Adrenal gland (tissue), 12 donors: Measurements from ENCODE around the gene MFAP2. TPM values are rescaled to one million over a fixed set of nuclear protein-coding genes. Genes with fewer than 3 reads are reported as not detected.

Source experiments
- DNase-seq, 7 donors: peaks; one replicate each; pipeline ENCODE4 v3.0.0-alpha.2; 2019 to 2020
- H3K27ac ChIP-seq, 5 donors: fragments of 200-600 bp; sonication (generic) in 4 of 5; 1 replicate in 3 of 5; 2 replicates in 2 of 5; pipeline versions ENCODE4 v1.5.1 to v1.8.0; 2016 to 2020; ENCODE audit warnings: mild to moderate bottlenecking in 1 of 5
- H3K27me3 ChIP-seq: fragments of 200-600 bp; 2 replicates; pipeline ENCODE4 v1.8.0; 2021
- H3K36me3 ChIP-seq, 2 donors: fragments of 200-600 bp; replicated peaks in 1 of 2; 1 replicate in 1 of 2; 2 replicates in 1 of 2; pipeline versions ENCODE4 v1.5.1 to v1.8.0; 2018 to 2022
- H3K4me1 ChIP-seq, 2 donors: fragments of 200-600 bp; replicated peaks in 1 of 2; 1 replicate in 1 of 2; 2 replicates in 1 of 2; pipeline versions ENCODE4 v1.5.1 to v1.8.0; 2018 to 2021
- H3K4me3 ChIP-seq, 4 donors: fragments of 200-600 bp; sonication (generic) in 3 of 4; one replicate each; pipeline ENCODE4 v1.5.1; 2016 to 2018
- H3K9me3 ChIP-seq, 3 donors: fragments of 200-600 bp; sonication (generic) in 1 of 3; replicated peaks in 1 of 3; 1 replicate in 2 of 3; 2 replicates in 1 of 3; pipeline versions ENCODE4 v1.5.1 to v1.8.0; 2016 to 2021
- POLR2A ChIP-seq, 2 donors: fragments of 450-650 bp; IDR thresholded peaks; one replicate each; pipeline ENCODE4 v1.6.1; 2017; ENCODE audit warnings: antibody characterized with exemption in 2 of 2, mild to moderate bottlenecking in 2 of 2, moderate library complexity in 1 of 2
- WGBS, 4 donors: extraction: QIAGEN DNeasy Blood & Tissue Kit in 2 of 4; methylation state at CpG; one replicate each; pipeline versions ENCODE4 v1.1.5 to v1.1.7; 2013 to 2017; 5-methylcytosine and 5-hydroxymethylcytosine counted together
- intact Hi-C, 2 donors: fragments of 100-400 bp; cut with DNase I; formaldehyde crosslinking; loops; one replicate each; pipeline versions ENCODE4 v1.14.1 to v1.15.0; 2022 to 2023
- polyA plus RNA-seq, 3 donors: library from polyadenylated mRNA; stranded (reverse); fragments of 200-250 nt in 2 of 3; fragments of 350-450 nt in 1 of 3; fragmentation: Illumina TruSeq in 1 of 3; extraction: RNeasy Lipid Tissue Mini Kit (QIAGEN cat#74804) in 1 of 3; gene quantifications; one replicate each; pipeline ENCODE4 v1.2.3, GENCODE V29; 2013 to 2014
- total RNA-seq, 9 donors: library from RNA; depleted of rRNA in 4 of 9; stranded (reverse); fragments of >200 nt in 4 of 9; fragments of 120-200 nt in 1 of 9; fragmentation: NEBNext Ultra II Directional in 1 of 9; extraction: Animal tissue kit (Norgen Biotek cat#: 25700) in 1 of 9; gene quantifications; one replicate each; pipeline versions ENCODE4 v1.1.0 to v1.2.4, GENCODE V29; 2013 to 2023
- TF ChIP-seq, protein P1 (sequence below), 6 experiments: fragments of 450-650 bp in 4 of 6; fragments of 200-600 bp in 2 of 6; sonication (generic) in 1 of 6; IDR thresholded peaks; 1 replicate in 5 of 6; 2 replicates in 1 of 6; pipeline versions ENCODE4 v1.5.1 to v1.8.0; 2016 to 2021; ENCODE audit warnings: antibody characterized with exemption in 6 of 6, mild to moderate bottlenecking in 2 of 6, moderate library complexity in 1 of 6
- donor health status: healthy with polysubstance abuse.
- donor health status: Bipolar disorder and iron deficiency.
- donor health status: DM: yes; HTN: yes; CAD: no.
- donor health status: DM: no; HTN: no; CAD: no.
- donor health status: DM: no; HTN: no; CAD: no.
- donor health status: DM: yes; HTN: yes; CAD: no.

Gene MFAP2
- total and polyA plus RNA-seq, 12 donors: 0.79 to 17.7 (median 4.5) TPM

- no peak for DNase-seq
- Histone ChIP-seq H3K9me3 (no peaks in the 10 kb centered on the region), H3K36me3 (no peaks in the 10 kb centered on the region), H3K27ac (no peak overlapping the region), H3K27me3 (no peaks in the 10 kb centered on the region), H3K4me1 (no peaks in the 10 kb centered on the region), H3K4me3 (no peak overlapping the region)
- TF ChIP-seq, protein P1, sequence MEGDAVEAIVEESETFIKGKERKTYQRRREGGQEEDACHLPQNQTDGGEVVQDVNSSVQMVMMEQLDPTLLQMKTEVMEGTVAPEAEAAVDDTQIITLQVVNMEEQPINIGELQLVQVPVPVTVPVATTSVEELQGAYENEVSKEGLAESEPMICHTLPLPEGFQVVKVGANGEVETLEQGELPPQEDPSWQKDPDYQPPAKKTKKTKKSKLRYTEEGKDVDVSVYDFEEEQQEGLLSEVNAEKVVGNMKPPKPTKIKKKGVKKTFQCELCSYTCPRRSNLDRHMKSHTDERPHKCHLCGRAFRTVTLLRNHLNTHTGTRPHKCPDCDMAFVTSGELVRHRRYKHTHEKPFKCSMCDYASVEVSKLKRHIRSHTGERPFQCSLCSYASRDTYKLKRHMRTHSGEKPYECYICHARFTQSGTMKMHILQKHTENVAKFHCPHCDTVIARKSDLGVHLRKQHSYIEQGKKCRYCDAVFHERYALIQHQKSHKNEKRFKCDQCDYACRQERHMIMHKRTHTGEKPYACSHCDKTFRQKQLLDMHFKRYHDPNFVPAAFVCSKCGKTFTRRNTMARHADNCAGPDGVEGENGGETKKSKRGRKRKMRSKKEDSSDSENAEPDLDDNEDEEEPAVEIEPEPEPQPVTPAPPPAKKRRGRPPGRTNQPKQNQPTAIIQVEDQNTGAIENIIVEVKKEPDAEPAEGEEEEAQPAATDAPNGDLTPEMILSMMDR (IDR thresholded peaks at IDR 0.05): no peak
- TF ChIP-seq POLR2A (IDR thresholded peaks at IDR 0.05): no peak
- intact Hi-C loops: no loop called here
- 72 to 80% (median 76%) methylated on average over 4 to 14 of the region's 14 CpGs for WGBS, 4 donors
These were observed 5.2 kb downstream of the MFAP2 start for GRCh38 chr1:16975211-16975610.

- TF ChIP-seq POLR2A (IDR thresholded peaks at IDR 0.05): no peak
- TF ChIP-seq, protein P1 (IDR thresholded peaks at IDR 0.05): no peak
- peaks cover 0 to 2% of the 10 kb centered on the region in 2 donors for H3K36me3 ChIP-seq
These were observed 7.2 kb downstream of the MFAP2 start for GRCh38 chr1:16973215-16973614.

GRCh38 chr1:16972189-16972895 is 8.1 kb downstream of the MFAP2 start:
- H3K27ac ChIP-seq: no peak overlapping the region
- peaks cover 0 to 3% of the 10 kb centered on the region in 2 donors for H3K36me3 ChIP-seq
- no peaks in the 10 kb centered on the region for H3K9me3 ChIP-seq
- H3K4me3 ChIP-seq: no peak overlapping the region
- no peaks in the 10 kb centered on the region for H3K27me3 ChIP-seq
- no peak for DNase-seq
- intact Hi-C loops: no loop called here
- peaks cover 1 to 2% of the 10 kb centered on the region in 2 donors for H3K4me1 ChIP-seq
- TF ChIP-seq, protein P1 (IDR thresholded peaks at IDR 0.05): no peak
- no peak for TF ChIP-seq POLR2A (IDR thresholded peaks at IDR 0.05)
- WGBS, 4 donors: 77 to 87% (median 84%) methylated on average over 6 to 11 of the region's 11 CpGs

More at GRCh38 chr1:16973215-16973614, 7.2 kb downstream of the MFAP2 start:
- WGBS, 4 donors: 82 to 87% (median 86%) methylated on average over 7 to 9 of the region's 9 CpGs
- no peak for DNase-seq
- Histone ChIP-seq H3K4me1 (no peaks in the 10 kb centered on the region), H3K27ac (no peak overlapping the region), H3K9me3 (no peaks in the 10 kb centered on the region), H3K27me3 (no peaks in the 10 kb centered on the region), H3K4me3 (no peak overlapping the region)
- intact Hi-C loops: no loop called here

DNA sequence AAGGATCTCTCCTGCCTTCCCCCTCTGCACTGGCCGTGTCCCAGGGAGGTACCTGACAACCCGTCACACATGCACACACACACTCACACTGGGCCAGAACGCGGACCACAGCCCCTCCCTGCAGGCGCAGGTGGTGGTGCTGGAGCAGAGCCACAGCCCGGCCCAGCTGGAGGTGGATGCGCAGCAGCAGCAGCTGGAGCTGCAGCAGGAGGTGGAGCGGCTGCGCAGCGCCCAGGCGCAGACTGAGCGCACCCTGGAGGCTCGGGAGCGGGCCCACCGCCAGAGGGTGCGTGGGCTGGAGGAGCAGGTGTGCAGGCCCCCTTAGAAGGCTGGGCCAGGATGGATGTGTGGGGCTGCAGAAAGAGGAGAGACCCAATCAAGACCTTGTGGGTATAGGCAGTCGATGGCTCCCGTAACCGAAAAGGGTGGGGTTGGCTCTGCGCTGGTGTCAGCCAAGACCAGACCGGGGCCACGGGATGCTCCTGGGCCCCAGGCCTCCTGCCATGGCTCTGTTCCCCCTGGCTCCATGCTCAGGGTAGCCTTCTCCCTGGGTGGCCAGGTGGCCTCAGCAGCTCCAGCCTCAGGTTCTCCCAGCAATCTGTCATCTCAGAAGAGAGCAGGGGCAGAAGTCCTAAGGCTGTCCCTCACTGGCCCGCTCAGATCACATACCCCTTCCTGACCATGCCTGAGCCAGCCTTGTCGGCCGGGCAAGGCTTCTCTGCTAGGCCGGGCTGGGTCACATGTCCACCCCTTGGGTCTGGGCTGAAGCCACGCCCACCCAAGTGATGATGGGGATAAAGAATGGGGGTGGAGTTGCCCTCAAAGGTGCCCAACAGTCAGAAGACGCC is 8.9 kb downstream of the MFAP2 start:
- H3K36me3 ChIP-seq: peaks cover 0 to 4% of the 10 kb centered on the region in 2 donors
- DNase-seq: peak in 1 of 7 donors; percentile 39
- intact Hi-C loops: no loop called here
- H3K27me3 ChIP-seq: no peaks in the 10 kb centered on the region
- no peaks in the 10 kb centered on the region for H3K9me3 ChIP-seq
- peaks cover 6 to 10% of the 10 kb centered on the region in 2 donors for H3K4me1 ChIP-seq
- H3K4me3 ChIP-seq: no peak overlapping the region
- H3K27ac ChIP-seq: peak overlapping the region in 1 of 5 donors; percentile 38
- 83 to 96% (median 86%) methylated on average over 17 to 28 of the region's 28 CpGs for WGBS, 4 donors
- no peak for TF ChIP-seq POLR2A (IDR thresholded peaks at IDR 0.05)
- TF ChIP-seq, protein P1 (IDR thresholded peaks at IDR 0.05): no peak
